ENCODE data around the gene CDC34.

The CDC34 gene

GRCh38 chr19:575527-576506, 44.3 kb downstream of the CDC34 start:
- TF ChIP-seq EZH2phosphoT487 (IDR thresholded peaks at IDR 0.05; ENCODE audit: borderline replicate concordance, low read length), result no peak
- TF ChIP-seq, protein P1, sequence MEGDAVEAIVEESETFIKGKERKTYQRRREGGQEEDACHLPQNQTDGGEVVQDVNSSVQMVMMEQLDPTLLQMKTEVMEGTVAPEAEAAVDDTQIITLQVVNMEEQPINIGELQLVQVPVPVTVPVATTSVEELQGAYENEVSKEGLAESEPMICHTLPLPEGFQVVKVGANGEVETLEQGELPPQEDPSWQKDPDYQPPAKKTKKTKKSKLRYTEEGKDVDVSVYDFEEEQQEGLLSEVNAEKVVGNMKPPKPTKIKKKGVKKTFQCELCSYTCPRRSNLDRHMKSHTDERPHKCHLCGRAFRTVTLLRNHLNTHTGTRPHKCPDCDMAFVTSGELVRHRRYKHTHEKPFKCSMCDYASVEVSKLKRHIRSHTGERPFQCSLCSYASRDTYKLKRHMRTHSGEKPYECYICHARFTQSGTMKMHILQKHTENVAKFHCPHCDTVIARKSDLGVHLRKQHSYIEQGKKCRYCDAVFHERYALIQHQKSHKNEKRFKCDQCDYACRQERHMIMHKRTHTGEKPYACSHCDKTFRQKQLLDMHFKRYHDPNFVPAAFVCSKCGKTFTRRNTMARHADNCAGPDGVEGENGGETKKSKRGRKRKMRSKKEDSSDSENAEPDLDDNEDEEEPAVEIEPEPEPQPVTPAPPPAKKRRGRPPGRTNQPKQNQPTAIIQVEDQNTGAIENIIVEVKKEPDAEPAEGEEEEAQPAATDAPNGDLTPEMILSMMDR (IDR thresholded peaks at IDR 0.05; ENCODE audit: low read depth, low read length, poor library complexity, severe bottlenecking), result no peak
- no peaks in the 10 kb centered on the region for H3K9me2 ChIP-seq (replicated peaks; ENCODE audit: control insufficient read depth, low read length)
- H3F3A ChIP-seq (ENCODE audit: control insufficient read depth, insufficient read depth), result peaks cover 11% of the 10 kb centered on the region
- H3K4me3 ChIP-seq (ENCODE audit: low read length), result peak overlapping the region; percentile 95
- peak overlapping the region; percentile 95; the same call in 1 of the 2 replicates for H3K4me2 ChIP-seq (ENCODE audit: low read length)
- H3K4me1 ChIP-seq (ENCODE audit: control insufficient read depth, low read length), result peaks cover 16% of the 10 kb centered on the region
- no peaks in the 10 kb centered on the region for H3K9me3 ChIP-seq (ENCODE audit: control insufficient read depth, insufficient read depth, low read length)
- H3K27ac ChIP-seq (ENCODE audit: low read depth, low read length), result no peak overlapping the region
- H3K27me3 ChIP-seq (ENCODE audit: control insufficient read depth, low read length), result no peaks in the 10 kb centered on the region
- H3K36me3 ChIP-seq (ENCODE audit: control insufficient read depth, low read length), result peaks cover 68% of the 10 kb centered on the region
- H3K79me2 ChIP-seq (ENCODE audit: control insufficient read depth, low read length), result peaks cover 81% of the 10 kb centered on the region
- H4K20me1 ChIP-seq (ENCODE audit: control insufficient read depth, insufficient read depth, low read depth, low read length), result peaks cover 22% of the 10 kb centered on the region

DNA sequence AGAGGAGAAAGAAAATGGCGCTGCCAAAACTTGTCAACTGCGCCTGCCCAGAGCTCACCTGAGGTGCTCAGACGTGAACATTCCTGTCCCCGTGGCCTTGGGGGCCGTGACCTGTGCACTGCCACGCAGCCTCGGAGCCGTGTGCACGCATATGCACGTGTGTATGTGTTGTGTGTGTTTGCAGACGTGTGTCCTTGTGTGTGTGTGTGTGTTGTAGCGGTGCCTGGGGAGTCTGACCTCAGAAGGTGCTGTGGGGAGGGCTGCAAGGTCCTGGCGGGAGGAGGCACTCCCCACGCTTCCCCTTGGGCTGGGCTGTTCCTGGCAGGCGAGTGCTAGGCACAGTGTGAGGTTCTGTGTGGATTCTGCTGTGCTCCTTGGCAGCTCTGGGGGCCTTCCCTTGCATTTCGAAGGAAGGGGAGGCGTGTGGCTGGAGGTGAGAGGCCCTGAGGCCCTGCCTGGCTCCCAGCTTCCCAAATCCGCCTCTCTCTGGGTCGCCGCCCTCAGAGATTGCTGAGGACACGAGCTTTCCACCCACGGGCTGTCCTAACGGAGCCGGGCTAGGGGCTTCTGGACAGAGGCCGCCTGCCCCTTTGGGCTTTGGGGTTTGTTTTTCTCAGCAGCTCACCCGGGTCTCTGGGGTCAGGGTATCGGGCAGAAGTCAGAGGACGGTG, 45.3 kb downstream of the CDC34 start:
- TF ChIP-seq EZH2phosphoT487 (IDR thresholded peaks at IDR 0.05; ENCODE audit: borderline replicate concordance, low read length), result no peak
- TF ChIP-seq, protein P1 (IDR thresholded peaks at IDR 0.05; ENCODE audit: low read depth, low read length, poor library complexity, severe bottlenecking), result no peak
- peaks cover 16% of the 10 kb centered on the region for H3K4me1 ChIP-seq (ENCODE audit: control insufficient read depth, low read length)
- no peak overlapping the region for H3K27ac ChIP-seq (ENCODE audit: low read depth, low read length)
- no peak overlapping the region for H3K4me3 ChIP-seq (ENCODE audit: low read length)
- no peaks in the 10 kb centered on the region for H3K9me2 ChIP-seq (replicated peaks; ENCODE audit: control insufficient read depth, low read length)
- H4K20me1 ChIP-seq (ENCODE audit: control insufficient read depth, insufficient read depth, low read depth, low read length), result peaks cover 22% of the 10 kb centered on the region
- no peak overlapping the region for H3K4me2 ChIP-seq (ENCODE audit: low read length)
- peaks cover 81% of the 10 kb centered on the region for H3K79me2 ChIP-seq (ENCODE audit: control insufficient read depth, low read length)
- H3K9me3 ChIP-seq (ENCODE audit: control insufficient read depth, insufficient read depth, low read length), result no peaks in the 10 kb centered on the region
- peaks cover 2% of the 10 kb centered on the region for H3F3A ChIP-seq (ENCODE audit: control insufficient read depth, insufficient read depth)
- H3K36me3 ChIP-seq (ENCODE audit: control insufficient read depth, low read length), result peaks cover 69% of the 10 kb centered on the region
- H3K27me3 ChIP-seq (ENCODE audit: control insufficient read depth, low read length), result no peaks in the 10 kb centered on the region

GRCh38 chr19:577439-578392, 46.2 kb downstream of the CDC34 start:
- H3K9me3 ChIP-seq (ENCODE audit: control insufficient read depth, insufficient read depth, low read length), result no peaks in the 10 kb centered on the region
- no peak for TF ChIP-seq EZH2phosphoT487 (IDR thresholded peaks at IDR 0.05; ENCODE audit: borderline replicate concordance, low read length)
- TF ChIP-seq, protein P1 (IDR thresholded peaks at IDR 0.05; ENCODE audit: low read depth, low read length, poor library complexity, severe bottlenecking), result no peak
- H3K4me2 ChIP-seq (ENCODE audit: low read length), result no peak overlapping the region
- no peaks in the 10 kb centered on the region for H3F3A ChIP-seq (ENCODE audit: control insufficient read depth, insufficient read depth)
- no peak overlapping the region for H3K4me3 ChIP-seq (ENCODE audit: low read length)
- H3K36me3 ChIP-seq (ENCODE audit: control insufficient read depth, low read length), result peaks cover 68% of the 10 kb centered on the region
- H4K20me1 ChIP-seq (ENCODE audit: control insufficient read depth, insufficient read depth, low read depth, low read length), result peaks cover 22% of the 10 kb centered on the region
- no peaks in the 10 kb centered on the region for H3K27me3 ChIP-seq (ENCODE audit: control insufficient read depth, low read length)
- peaks cover 77% of the 10 kb centered on the region for H3K79me2 ChIP-seq (ENCODE audit: control insufficient read depth, low read length)
- no peak overlapping the region for H3K27ac ChIP-seq (ENCODE audit: low read depth, low read length)
- H3K9me2 ChIP-seq (replicated peaks; ENCODE audit: control insufficient read depth, low read length), result no peaks in the 10 kb centered on the region
- peaks cover 16% of the 10 kb centered on the region for H3K4me1 ChIP-seq (ENCODE audit: control insufficient read depth, low read length)
